ENCODE results near the gene SMNDC1. TPM values are rescaled to one million over a fixed set of nuclear protein-coding genes. Genes with fewer than 3 reads are reported as not detected.
"Not testable (repeated sequence)": the region's sequence is repeated elsewhere in the genome, so short reads cannot be mapped to it uniquely, and the experiment has no call there.

Gene SMNDC1
- total RNA-seq (2014; rRNA removed; shearing (Covaris generic)): 3.3 and 6.8 TPM in 2 replicates

DNA sequence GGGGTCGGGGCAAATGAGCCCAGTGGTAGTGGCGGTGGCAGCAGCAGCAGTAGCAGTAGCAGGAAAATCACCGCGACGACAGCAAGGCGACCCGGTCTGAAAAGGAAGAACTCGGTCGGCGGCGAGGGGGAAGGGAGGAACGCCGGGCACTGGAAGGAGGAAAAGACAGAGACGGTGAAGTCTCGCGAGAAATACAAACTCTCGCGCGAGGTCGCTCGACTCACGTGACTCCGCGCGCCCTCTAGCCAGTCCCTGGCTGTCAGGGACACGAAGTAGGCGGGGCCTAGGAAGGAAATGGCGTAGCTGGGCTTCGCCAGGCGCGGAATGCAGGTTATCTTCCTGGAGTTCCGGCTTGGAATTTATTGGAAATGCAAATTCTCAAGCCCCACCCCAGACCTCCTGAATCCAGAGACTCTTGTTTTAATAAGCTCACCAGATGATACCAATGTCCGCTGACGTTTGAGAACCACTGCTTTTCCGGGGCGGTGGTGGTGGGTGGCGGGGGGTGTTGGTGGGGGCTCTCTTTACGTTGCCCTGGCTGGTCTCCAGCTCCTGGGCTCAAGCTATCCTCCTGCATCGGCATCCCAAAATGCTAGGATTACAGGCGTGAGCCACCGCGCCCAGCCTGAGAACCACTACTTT is at the start of gene SMNDC1:
Gene SMNDC1 (minus strand): TSS at position 141 of the 642 bp plus-strand sequence. CDS start 1,333 bp downstream, outside the sequence.
- DNase-seq (ENCODE audit: low spot score): peak; percentile 99

- DNase-seq (ENCODE audit: low spot score): peak; percentile 90
Measured at GRCh38 chr10:110354322-110354766, 49.6 kb upstream of the SMNDC1 start.

DNA sequence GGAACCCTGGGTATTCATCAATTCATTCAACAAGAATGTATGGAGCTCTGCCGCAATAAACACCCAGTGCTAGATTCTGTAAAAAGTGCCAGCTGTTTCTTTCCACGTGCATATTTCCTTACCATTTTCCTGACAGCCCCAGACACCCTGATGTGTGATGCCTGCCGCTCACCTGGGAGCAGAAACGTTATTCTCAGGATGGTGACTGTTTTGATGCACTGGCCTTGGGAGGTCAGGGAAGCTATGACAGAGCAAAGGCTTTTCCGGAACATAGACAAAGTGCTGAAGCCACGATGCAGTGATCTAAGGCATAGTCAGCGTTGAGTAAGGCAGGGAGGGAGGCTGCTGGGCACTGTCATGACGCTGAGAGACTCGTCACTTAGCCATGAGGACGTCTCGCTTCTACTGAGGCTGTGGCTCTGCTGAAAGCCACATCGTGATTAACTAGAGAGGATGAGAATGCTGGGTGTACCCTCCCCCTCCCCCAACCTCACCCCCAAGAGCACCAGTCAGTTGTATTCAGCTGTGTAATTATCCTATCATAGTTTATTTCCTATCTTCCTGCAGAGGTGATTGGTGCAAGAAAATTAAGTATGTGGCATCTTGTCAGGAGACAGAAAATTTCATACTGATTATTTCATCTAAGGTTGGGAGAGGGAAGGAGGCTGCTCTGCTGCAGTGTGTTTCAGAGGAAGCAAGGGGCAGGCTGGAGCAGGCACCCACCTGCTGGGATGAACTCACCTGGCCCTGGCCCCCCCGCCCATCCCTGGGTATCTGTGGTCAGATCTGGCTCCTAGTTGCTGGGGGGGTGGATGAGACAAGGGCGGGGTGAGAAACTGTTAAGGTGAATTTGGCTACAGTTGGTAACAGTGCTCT is 48.8 kb upstream of the SMNDC1 start:
- no peak for DNase-seq (ENCODE audit: low spot score)

GRCh38 chr10:110352930-110353243 is 48.2 kb upstream of the SMNDC1 start:
- no peak for DNase-seq (ENCODE audit: low spot score)

- no peak for DNase-seq (ENCODE audit: low spot score)
Measured at GRCh38 chr10:110350812-110351211, 46.1 kb upstream of the SMNDC1 start.

DNA sequence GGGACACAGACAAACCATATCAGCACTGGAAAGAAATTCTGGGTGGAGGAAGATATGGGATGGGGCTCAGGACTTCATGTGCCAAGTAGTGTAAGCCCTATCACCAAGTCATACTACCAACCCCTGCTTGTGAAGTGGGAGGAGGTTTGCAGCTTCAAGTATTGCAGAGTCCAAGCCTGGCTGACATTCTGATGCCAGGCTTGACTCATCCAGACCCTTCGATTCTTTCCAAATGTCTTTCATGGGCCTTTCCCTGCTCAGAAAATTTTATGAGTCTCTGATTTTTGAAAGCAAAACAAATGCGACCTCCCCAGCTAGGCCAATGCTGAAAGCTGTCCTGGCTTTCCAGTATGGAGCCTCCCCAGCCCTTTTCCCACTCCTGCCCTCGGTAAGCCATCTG is 45.1 kb upstream of the SMNDC1 start:
- DNase-seq (ENCODE audit: low spot score): no peak

DNA sequence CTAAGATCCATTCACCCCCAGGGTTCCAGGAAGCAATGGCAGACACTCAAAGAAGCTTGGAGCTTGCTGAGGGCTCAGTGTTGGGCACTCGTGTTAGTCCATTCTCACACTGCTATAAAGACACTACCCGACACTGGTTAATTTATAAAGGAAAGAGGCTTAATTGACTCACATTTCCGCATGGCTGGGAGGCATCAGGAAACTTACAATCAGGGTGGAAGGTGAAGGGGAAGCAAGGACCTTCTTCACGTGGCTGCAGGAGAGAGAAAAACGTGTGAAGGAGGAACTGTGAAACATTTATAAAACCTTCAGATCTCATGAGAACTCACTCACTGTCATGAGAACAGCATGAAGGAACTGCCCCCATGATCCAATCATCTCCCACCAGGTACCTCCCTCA is 44.7 kb upstream of the SMNDC1 start:
- DNase-seq (ENCODE audit: low spot score): no peak

GRCh38 chr10:110348336-110348735 is 43.6 kb upstream of the SMNDC1 start:
- DNase-seq (ENCODE audit: low spot score): no peak

DNA sequence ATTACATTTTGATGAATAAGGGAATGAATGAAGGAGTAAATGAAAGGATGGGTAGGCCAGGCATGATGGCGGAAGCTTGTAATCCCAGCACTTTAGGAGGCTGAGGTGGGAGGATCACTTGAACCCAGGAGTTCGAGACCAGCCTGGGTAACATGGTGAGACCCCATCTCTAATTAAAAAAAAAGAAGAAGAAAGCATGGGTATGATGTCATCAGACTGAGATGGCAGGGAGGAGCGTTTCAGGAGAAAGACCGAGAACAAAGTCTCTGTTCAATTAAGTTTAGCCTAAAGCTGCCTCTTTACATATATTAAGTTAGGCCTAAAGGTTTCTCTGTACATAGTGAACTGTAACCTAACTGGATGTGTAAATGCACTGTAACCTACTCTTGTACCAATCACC is 42.2 kb upstream of the SMNDC1 start:
- DNase-seq (ENCODE audit: low spot score): no peak

GRCh38 chr10:110345286-110345685 is 40.6 kb upstream of the SMNDC1 start:
- DNase-seq (ENCODE audit: low spot score): no peak

- no peak for DNase-seq (ENCODE audit: low spot score)
Measured at GRCh38 chr10:110344622-110345021, 39.9 kb upstream of the SMNDC1 start.

DNA sequence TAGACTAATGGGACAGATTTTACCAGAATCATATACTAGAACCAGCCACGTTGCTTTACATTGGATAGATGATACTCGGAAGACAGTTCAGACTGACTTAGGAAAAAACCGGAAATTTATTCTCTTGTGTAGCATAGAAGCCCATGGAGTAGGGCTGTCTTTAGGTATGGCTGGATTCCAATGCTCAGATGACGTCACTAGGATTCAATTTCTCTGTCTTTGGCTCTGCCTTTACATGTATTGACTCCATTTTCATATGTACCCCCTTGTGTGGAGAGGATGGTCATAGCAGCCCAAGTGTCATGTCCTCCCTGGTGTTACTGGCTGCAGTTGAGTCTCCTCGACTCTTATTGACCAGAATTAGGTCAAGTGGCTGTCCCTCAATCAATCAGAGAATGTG is 39.2 kb upstream of the SMNDC1 start:
- DNase-seq (ENCODE audit: low spot score): no peak

GRCh38 chr10:110340816-110341215 is 36.1 kb upstream of the SMNDC1 start:
- no peak for DNase-seq (ENCODE audit: low spot score)

DNA sequence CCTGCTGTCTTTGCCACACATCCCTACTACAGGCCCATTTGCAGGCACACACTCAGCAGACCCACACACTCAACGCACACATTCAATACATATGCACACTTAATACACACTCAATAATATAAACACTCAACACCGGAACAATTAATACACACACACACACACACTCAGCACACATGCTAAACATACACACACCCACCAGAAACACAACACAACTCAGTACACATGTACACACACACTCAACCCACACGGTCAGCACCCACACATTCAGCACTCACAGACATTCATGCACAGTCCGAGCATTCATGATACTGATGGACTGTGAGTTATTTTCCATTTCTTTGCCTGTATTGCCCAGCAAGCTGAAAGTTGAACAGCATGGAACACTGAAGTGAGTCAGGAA is 35.4 kb upstream of the SMNDC1 start:
- DNase-seq (ENCODE audit: low spot score): no peak

GRCh38 chr10:110337906-110338305 is 33.2 kb upstream of the SMNDC1 start:
- no peak for DNase-seq (ENCODE audit: low spot score)

GRCh38 chr10:110337401-110337800 is 32.7 kb upstream of the SMNDC1 start:
- DNase-seq (ENCODE audit: low spot score): no peak

- DNase-seq (ENCODE audit: low spot score): no peak
Measured at GRCh38 chr10:110336111-110336721, 31.5 kb upstream of the SMNDC1 start.

DNA sequence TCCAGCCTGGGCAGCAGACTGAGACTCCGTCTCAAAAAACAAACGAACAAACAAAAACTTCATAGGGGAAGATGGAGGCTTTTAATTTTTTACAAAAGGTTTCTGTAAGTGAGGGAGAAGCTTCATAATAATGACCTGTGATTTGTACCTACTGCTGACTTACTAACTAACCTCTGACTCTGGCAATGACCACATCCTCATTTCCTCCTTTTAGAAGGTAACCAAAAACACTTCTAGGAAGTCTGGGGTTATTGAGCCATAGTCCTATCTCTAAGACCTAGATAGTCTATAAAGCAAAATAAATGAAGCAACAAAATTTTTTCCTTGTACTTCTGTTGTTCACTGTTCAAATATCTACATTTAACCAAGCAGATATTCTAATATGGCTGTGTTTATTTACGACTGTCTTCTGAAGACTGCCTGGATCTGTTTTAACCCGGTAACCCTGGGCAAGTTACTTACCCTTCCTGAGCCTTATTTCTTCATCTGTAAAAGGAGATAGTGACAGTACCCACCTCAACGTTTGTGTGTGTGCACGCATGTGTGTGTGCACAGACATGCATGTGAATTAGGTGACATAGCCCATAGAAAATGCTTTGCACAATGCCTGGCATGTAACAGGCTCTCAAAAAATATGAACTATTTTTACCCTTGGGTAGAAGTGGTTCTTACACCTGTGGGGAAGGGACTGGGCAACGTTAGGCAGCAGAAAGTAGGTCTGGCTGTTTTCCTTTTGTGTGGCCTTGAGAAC is 30.8 kb upstream of the SMNDC1 start:
- DNase-seq (ENCODE audit: low spot score): no peak

- no peak for DNase-seq (ENCODE audit: low spot score)
Measured at GRCh38 chr10:110334061-110334656, 29.4 kb upstream of the SMNDC1 start.

DNA sequence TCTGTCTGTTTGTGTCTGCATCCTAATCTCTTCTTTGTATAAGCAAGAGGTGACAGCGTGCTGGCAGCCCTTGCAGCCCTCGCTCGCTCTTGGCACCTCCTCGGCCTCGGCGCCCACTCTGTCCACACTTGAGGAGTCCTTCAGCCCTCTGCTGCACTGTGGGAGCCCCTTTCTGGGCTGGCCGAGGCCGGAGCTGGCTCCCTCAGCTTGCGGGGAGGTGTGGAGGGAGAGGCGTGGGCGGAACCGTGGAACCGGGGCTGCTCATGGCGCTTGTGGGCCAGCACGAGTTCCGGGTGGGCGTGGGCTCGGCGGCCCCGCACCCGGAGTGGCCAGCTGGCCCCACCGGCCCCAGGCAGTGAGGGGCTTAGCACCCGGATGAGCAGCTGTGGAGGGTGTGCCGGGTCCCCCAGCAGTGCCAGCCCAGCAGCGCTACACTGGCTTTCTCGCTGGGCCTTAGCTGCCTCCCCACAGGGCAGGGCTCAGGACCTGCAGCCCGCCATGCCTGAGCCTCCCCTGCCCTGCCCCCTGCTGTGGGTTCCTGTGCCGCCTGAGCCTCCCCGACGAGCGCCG is 26.6 kb upstream of the SMNDC1 start:
- not testable (repeated sequence) for DNase-seq (ENCODE audit: low spot score)

DNA sequence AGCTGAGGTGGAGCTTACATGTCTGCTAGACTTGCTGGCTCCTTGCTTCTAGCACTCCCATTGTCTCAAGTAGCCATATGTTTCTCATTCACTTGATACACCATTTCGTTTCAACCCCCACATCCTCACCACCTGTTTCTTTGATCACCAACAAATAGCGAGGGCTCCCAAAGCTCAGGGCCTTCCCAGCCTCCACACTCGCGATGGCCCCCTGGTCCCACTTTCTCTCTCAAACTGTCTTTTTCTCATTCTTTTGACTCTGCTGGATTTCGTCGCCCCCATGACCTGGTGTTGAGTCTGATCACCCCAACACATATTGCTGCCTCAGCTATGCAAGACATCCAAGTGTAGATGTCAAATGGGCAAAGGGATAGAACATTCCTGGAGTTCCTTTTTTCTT is 26.0 kb upstream of the SMNDC1 start:
- DNase-seq (ENCODE audit: low spot score): no peak
